ENCODE data around the gene ALG8. TPM values are rescaled to one million over a fixed set of nuclear protein-coding genes. Genes with fewer than 3 reads are reported as not detected.

ALG8 gene
- total RNA-seq (2014; rRNA removed; shearing (Covaris generic)), result 89.0 and 94.3 TPM in 2 replicates
- polyA plus RNA-seq (2016; fragmentation: Nextera tagmentation; extraction: Ambion mirVana), result 125 and 130 TPM in 2 replicates
- long read RNA-seq, transcript ALG8-201 (13 exons, 1,675 nt), result major isoform, 29 of 42 reads
- long read RNA-seq, partial matches to known transcripts, result 3 of 42 reads
- long read RNA-seq, other reads (novel, unspliced or antisense), result 10 of 42 reads

- Mint-ChIP-seq H3K9me3 (peaks cover 3% of the 10 kb centered on the region; the same call in 2 of the 3 replicates), H3K36me3 (ENCODE audit: low read depth) (peaks cover 67% of the 10 kb centered on the region), H3K27me3 (ENCODE audit: insufficient read depth, low read depth, poor library complexity) (peaks cover 3% of the 10 kb centered on the region), H3K27ac (peak within 1 kb of the TSS; percentile 99), H3K4me3 (peak within 1 kb of the TSS; percentile 82), H3K4me1 (peaks cover 15% of the 10 kb centered on the region)
- H4K20me1 ChIP-seq (replicated peaks; ENCODE audit: insufficient read depth), result peaks cover 4% of the 10 kb centered on the region; the same call in 1 of the 2 replicates
- ATAC-seq, result peak; percentile 98
- no peaks in the 10 kb centered on the region for H3K9me2 ChIP-seq (ENCODE audit: insufficient read depth)
- H3K4me3 ChIP-seq, result peak within 1 kb of the TSS; percentile 76
- H3K4me1 ChIP-seq (ENCODE audit: insufficient read depth), result peaks cover 13% of the 10 kb centered on the region; the same call in 1 of the 2 replicates
- peaks cover 8% of the 10 kb centered on the region; the same call in 1 of the 2 replicates for H3K36me3 ChIP-seq (ENCODE audit: insufficient read depth)
- no peaks in the 10 kb centered on the region for H3K27me3 ChIP-seq (ENCODE audit: insufficient read depth)
- peak within 1 kb of the TSS; percentile 83 for H3K27ac ChIP-seq (ENCODE audit: low read depth)
- H3F3A ChIP-seq (replicated peaks; ENCODE audit: low read depth), result no peaks in the 10 kb centered on the region
- H2AFZ ChIP-seq, result peak within 1 kb of the TSS; percentile 52
- H3K4me2 ChIP-seq, result peak within 1 kb of the TSS; percentile 86
- H3K79me2 ChIP-seq (replicated peaks; ENCODE audit: insufficient read depth), result peaks cover 59% of the 10 kb centered on the region
- peak; percentile 98 for DNase-seq (ENCODE audit: low spot score)
- TF ChIP-seq ZNF462 (CRISPR knock-in tag; IDR thresholded peaks at IDR 0.05), result no peak
- no peak for TF ChIP-seq EZH2 (IDR thresholded peaks at IDR 0.05; ENCODE audit: low read depth, unreplicated experiment)
- no peak for TF ChIP-seq CTCF (conservative IDR thresholded peaks at IDR 0.05; ENCODE audit: low read depth in 2 of 2)
- TF ChIP-seq EZH2phosphoT487 (IDR thresholded peaks at IDR 0.05; ENCODE audit: unreplicated experiment), result no peak
- no peak for TF ChIP-seq JUNB (IDR thresholded peaks at IDR 0.05; ENCODE audit: unreplicated experiment)
- TF ChIP-seq ZNF331 (CRISPR knock-in tag; IDR thresholded peaks at IDR 0.05; ENCODE audit: low read depth), result no peak
- TF ChIP-seq ETS1 (IDR thresholded peaks at IDR 0.05), result peak; percentile 87
- TF ChIP-seq NANOG (IDR thresholded peaks at IDR 0.05; ENCODE audit: borderline replicate concordance), result no peak
- no peak for TF ChIP-seq ZNF114 (CRISPR knock-in tag; IDR thresholded peaks at IDR 0.05)
- peak; percentile 61 for TF ChIP-seq CREB1 (CRISPR knock-in tag; IDR thresholded peaks at IDR 0.05; ENCODE audit: low read depth)
- TF ChIP-seq, protein P1, sequence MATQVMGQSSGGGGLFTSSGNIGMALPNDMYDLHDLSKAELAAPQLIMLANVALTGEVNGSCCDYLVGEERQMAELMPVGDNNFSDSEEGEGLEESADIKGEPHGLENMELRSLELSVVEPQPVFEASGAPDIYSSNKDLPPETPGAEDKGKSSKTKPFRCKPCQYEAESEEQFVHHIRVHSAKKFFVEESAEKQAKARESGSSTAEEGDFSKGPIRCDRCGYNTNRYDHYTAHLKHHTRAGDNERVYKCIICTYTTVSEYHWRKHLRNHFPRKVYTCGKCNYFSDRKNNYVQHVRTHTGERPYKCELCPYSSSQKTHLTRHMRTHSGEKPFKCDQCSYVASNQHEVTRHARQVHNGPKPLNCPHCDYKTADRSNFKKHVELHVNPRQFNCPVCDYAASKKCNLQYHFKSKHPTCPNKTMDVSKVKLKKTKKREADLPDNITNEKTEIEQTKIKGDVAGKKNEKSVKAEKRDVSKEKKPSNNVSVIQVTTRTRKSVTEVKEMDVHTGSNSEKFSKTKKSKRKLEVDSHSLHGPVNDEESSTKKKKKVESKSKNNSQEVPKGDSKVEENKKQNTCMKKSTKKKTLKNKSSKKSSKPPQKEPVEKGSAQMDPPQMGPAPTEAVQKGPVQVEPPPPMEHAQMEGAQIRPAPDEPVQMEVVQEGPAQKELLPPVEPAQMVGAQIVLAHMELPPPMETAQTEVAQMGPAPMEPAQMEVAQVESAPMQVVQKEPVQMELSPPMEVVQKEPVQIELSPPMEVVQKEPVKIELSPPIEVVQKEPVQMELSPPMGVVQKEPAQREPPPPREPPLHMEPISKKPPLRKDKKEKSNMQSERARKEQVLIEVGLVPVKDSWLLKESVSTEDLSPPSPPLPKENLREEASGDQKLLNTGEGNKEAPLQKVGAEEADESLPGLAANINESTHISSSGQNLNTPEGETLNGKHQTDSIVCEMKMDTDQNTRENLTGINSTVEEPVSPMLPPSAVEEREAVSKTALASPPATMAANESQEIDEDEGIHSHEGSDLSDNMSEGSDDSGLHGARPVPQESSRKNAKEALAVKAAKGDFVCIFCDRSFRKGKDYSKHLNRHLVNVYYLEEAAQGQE (IDR thresholded peaks at IDR 0.05; ENCODE audit: unreplicated experiment), result no peak
- TF ChIP-seq POLR2AphosphoS5 (IDR thresholded peaks at IDR 0.05; ENCODE audit: low read depth), result peak; percentile 88
Observed at GRCh38 chr11:78139422-78140391, at the start of gene ALG8. Gene ALG8, minus strand, starts transcription at chr11:78139626. Its CDS starts 38 bp downstream, at chr11:78139588.

Data from GM23338 (cell line).